DND-41 (cell line): ENCODE results near the gene SMIM28.

Experiments used
- ATAC-seq: fragments of 200-7000 bp; cut with Tn5 transposase; 3 replicates; pipeline ENCODE4 v1.9.1; 2021; ENCODE audit warnings: low read depth; ENCODE audit not compliant: insufficient read depth
- DNase-seq: peaks from one replicate; pipeline ENCODE4 v3.0.0-alpha.2; 2020
- H2AFZ ChIP-seq: 2 replicates; pipeline ENCODE4 v1.6.0; 2012; ENCODE audit warnings: low read depth, low read length
- H3K27ac ChIP-seq: 2 replicates; pipeline ENCODE4 v1.5.1; 2012; ENCODE audit warnings: low read length, inconsistent platforms
- H3K27me3 ChIP-seq: fragments of 200-600 bp; sonication (generic); 2 replicates; pipeline ENCODE4 v1.6.0; 2012; ENCODE audit warnings: low read length, mild to moderate bottlenecking, inconsistent platforms; ENCODE audit not compliant: insufficient read depth, poor library complexity
- H3K36me3 ChIP-seq: 2 replicates; pipeline ENCODE4 v1.5.1; 2012; ENCODE audit warnings: low read length, inconsistent platforms; ENCODE audit not compliant: insufficient read depth
- H3K4me1 ChIP-seq: 2 replicates; pipeline ENCODE4 v1.5.1; 2012; ENCODE audit warnings: mild to moderate bottlenecking, low read length; ENCODE audit not compliant: insufficient read depth
- H3K4me2 ChIP-seq: 2 replicates; pipeline ENCODE4 v1.6.0; 2012; ENCODE audit warnings: mild to moderate bottlenecking, moderate library complexity, low read length, inconsistent platforms; ENCODE audit not compliant: insufficient read depth
- H3K4me3 ChIP-seq, 2 experiments: fragments of 200-600 bp in 1 of 2; shearing (Covaris generic) in 1 of 2; 2 replicates each; pipeline ENCODE4 v1.5.1; 2012 to 2016; ENCODE audit warnings: inconsistent platforms in 2 of 2, low read length in 2 of 2, mild to moderate bottlenecking in 2 of 2, low read depth in 1 of 2, moderate library complexity in 1 of 2
- H3K79me2 ChIP-seq: 2 replicates; pipeline ENCODE4 v1.6.0; 2012; ENCODE audit warnings: low read length, inconsistent platforms; ENCODE audit not compliant: insufficient read depth
- H3K9ac ChIP-seq: 2 replicates; pipeline ENCODE4 v1.6.0; 2012; ENCODE audit warnings: low read depth, mild to moderate bottlenecking, inconsistent platforms, low read length, moderate library complexity
- H3K9me3 ChIP-seq: 2 replicates; pipeline ENCODE4 v1.5.1; 2012; ENCODE audit warnings: low read length, moderate library complexity, mild to moderate bottlenecking, inconsistent platforms; ENCODE audit not compliant: insufficient read depth, severe bottlenecking
- H4K20me1 ChIP-seq: 2 replicates; pipeline ENCODE4 v1.6.0; 2012; ENCODE audit warnings: low read length; ENCODE audit not compliant: insufficient read depth
- CTCF ChIP-seq: IDR thresholded peaks from 2 replicates; pipeline ENCODE4 v1.5.1; 2012; ENCODE audit warnings: borderline replicate concordance, low read length, moderate library complexity, mild to moderate bottlenecking; ENCODE audit not compliant: poor library complexity, severe bottlenecking; ENCODE audit errors: extremely low read depth
- EZH2 ChIP-seq: IDR thresholded peaks from 3 replicates; pipeline ENCODE4 v1.6.1; 2012; ENCODE audit warnings: borderline replicate concordance, low read depth, mild to moderate bottlenecking, moderate library complexity, low read length, inconsistent platforms; ENCODE audit not compliant: severe bottlenecking

The SMIM28 gene

DNA sequence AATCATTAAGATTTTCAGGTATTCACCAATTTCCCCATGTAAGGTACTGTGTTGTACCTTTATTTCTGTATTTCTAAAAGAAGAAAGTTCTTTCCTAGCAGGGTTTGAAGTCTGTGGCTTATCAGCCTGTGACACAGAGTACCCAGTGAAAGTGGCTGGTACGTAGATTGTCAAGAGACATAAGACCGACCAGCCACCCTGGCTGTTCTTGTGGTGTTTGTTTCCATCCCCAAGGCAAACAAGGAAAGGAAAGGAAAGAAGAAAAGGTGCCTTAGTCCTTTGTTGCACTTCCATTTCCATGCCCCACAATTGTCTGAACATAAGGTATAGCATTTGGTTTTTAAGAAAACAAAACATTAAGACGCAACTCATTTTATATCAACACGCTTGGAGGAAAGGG, 40.6 kb upstream of the SMIM28 start:
- no peak for DNase-seq
- no peak overlapping the region for H3K4me3 ChIP-seq
- H3K27ac ChIP-seq = no peak overlapping the region
- TF ChIP-seq EZH2 (no peak), CTCF (no peak)
- H3K79me2 ChIP-seq = no peaks in the 10 kb centered on the region
- no peaks in the 10 kb centered on the region for H4K20me1 ChIP-seq
- no peaks in the 10 kb centered on the region for H3K4me1 ChIP-seq
- no peak overlapping the region for H3K4me2 ChIP-seq
- H3K27me3 ChIP-seq = peaks cover 10% of the 10 kb centered on the region
- no peak for ATAC-seq
- H2AFZ ChIP-seq = no peak overlapping the region
- no peak overlapping the region for H3K9ac ChIP-seq
- no peaks in the 10 kb centered on the region for H3K9me3 ChIP-seq
- H3K36me3 ChIP-seq = no peaks in the 10 kb centered on the region

- ATAC-seq (no peak), DNase-seq (no peak)
- Histone ChIP-seq H4K20me1 (no peaks in the 10 kb centered on the region), H3K9me3 (no peaks in the 10 kb centered on the region), H3K27me3 (peaks cover 12% of the 10 kb centered on the region), H3K4me2 (no peak overlapping the region), H3K4me3 (no peak overlapping the region), H2AFZ (no peak overlapping the region), H3K79me2 (no peaks in the 10 kb centered on the region), H3K9ac (no peak overlapping the region), H3K27ac (no peak overlapping the region), H3K36me3 (no peaks in the 10 kb centered on the region), H3K4me1 (no peaks in the 10 kb centered on the region)
- TF ChIP-seq EZH2 = no peak
- TF ChIP-seq CTCF = no peak
These were observed 38.7 kb upstream of the SMIM28 start for GRCh38 chr6:138339024-138339423.

GRCh38 chr6:138341176-138341575, 36.5 kb upstream of the SMIM28 start:
- Histone ChIP-seq H3K9ac (no peak overlapping the region), H3K79me2 (no peaks in the 10 kb centered on the region), H3K36me3 (no peaks in the 10 kb centered on the region), H4K20me1 (no peaks in the 10 kb centered on the region), H3K4me3 (no peak overlapping the region), H3K9me3 (no peaks in the 10 kb centered on the region), H3K4me1 (no peaks in the 10 kb centered on the region), H2AFZ (no peak overlapping the region), H3K4me2 (no peak overlapping the region), H3K27ac (no peak overlapping the region), H3K27me3 (peaks cover 12% of the 10 kb centered on the region)
- DNase-seq = no peak
- TF ChIP-seq CTCF (no peak), EZH2 (no peak)
- no peak for ATAC-seq

DNA sequence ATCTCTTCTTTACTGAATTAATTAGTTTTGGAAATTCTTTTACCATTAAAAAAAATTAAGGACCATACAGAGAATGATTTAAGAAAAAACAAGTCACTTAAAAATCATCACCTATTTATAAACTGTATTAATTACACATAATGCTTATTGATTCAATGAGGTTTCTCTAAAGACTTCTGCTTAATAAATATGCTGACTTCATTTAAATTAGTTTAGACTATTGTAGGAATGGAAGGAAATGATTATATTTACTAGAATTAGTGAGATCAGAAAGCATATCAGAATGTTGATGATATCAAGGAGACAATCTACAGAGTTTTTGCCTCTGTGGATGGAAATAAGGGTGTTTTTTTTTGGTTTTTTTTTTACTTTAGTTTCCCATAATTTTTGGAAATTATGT, 34.6 kb upstream of the SMIM28 start:
- no peaks in the 10 kb centered on the region for H3K4me1 ChIP-seq
- H3K4me3 ChIP-seq = no peak overlapping the region
- H3K4me2 ChIP-seq = no peak overlapping the region
- no peaks in the 10 kb centered on the region for H3K79me2 ChIP-seq
- H3K9ac ChIP-seq = no peak overlapping the region
- no peaks in the 10 kb centered on the region for H3K9me3 ChIP-seq
- no peak overlapping the region for H2AFZ ChIP-seq
- no peak overlapping the region for H3K27ac ChIP-seq
- no peaks in the 10 kb centered on the region for H3K36me3 ChIP-seq
- TF ChIP-seq EZH2 = no peak
- TF ChIP-seq CTCF = no peak
- peaks cover 7% of the 10 kb centered on the region for H3K27me3 ChIP-seq
- no peaks in the 10 kb centered on the region for H4K20me1 ChIP-seq
- ATAC-seq (no peak), DNase-seq (no peak)
